ENCODE measurements around the gene CFAP410.
"Not testable (repeated sequence)": the region's sequence is repeated elsewhere in the genome, so short reads cannot be mapped to it uniquely, and the experiment has no call there.

The CFAP410 gene

GRCh38 chr21:44283211-44283785 lies 55.9 kb downstream of the CFAP410 start:
- DNase-seq: not testable (repeated sequence)

- DNase-seq: no peak
Observed at GRCh38 chr21:44282370-44282769, 56.8 kb downstream of the CFAP410 start.

- no peak for DNase-seq
Observed at GRCh38 chr21:44281801-44282200, 57.4 kb downstream of the CFAP410 start.

GRCh38 chr21:44279354-44280260 lies 59.6 kb downstream of the CFAP410 start:
- DNase-seq: no peak
